OCI-LY7 (cell line): ENCODE data around the gene PFKP. TPM values are rescaled to one million over a fixed set of nuclear protein-coding genes. Genes with fewer than 3 reads are reported as not detected.

Experiments used
- BruUV-seq: library from RNA; stranded (reverse); fragments of 400-500 nt; replicated peaks from 2 replicates; lab custom pipeline; 2021; lab: Mats Ljungman, UMichigan
- CTCF ChIA-PET: fragments of 300-600 bp; sonication (Branson Sonifier 250); formaldehyde crosslinking; loops from one replicate; lab custom pipeline; 2022; ENCODE audit warnings: antibody characterized with exemption; ENCODE audit not compliant: unreplicated experiment; lab: Charles Lee
- POLR2A ChIA-PET: fragments of 300-600 bp; sonication (Branson Sonifier 250); formaldehyde crosslinking; loops from one replicate; lab custom pipeline; 2022; ENCODE audit warnings: antibody characterized with exemption; lab: Charles Lee
- DNase-seq: peaks from one replicate; pipeline ENCODE4 v3.0.0-alpha.2; 2015; ENCODE audit warnings: low spot score
- H2AFZ ChIP-seq: fragments of 200-600 bp; sonication (generic), shearing (Covaris generic); 2 replicates; pipeline ENCODE4 v1.6.1; 2014; ENCODE audit warnings: mild to moderate bottlenecking, antibody characterized with exemption, low read length, moderate library complexity
- H3K27ac ChIP-seq: fragments of 200-600 bp; sonication (generic); 2 replicates; pipeline ENCODE4 v1.5.1; 2014; ENCODE audit warnings: mixed run types, low read depth, mild to moderate bottlenecking, moderate library complexity, low read length, inconsistent platforms; ENCODE audit not compliant: poor library complexity, severe bottlenecking
- H3K36me3 ChIP-seq: fragments of 200-600 bp; sonication (generic); 2 replicates; pipeline ENCODE4 v1.6.1; 2014; ENCODE audit warnings: mild to moderate bottlenecking, antibody characterized with exemption, low read length, moderate library complexity, mixed read lengths; ENCODE audit not compliant: insufficient read depth
- H3K4me1 ChIP-seq: fragments of 200-600 bp; sonication (generic); 2 replicates; pipeline ENCODE4 v1.5.1; 2014; ENCODE audit warnings: mild to moderate bottlenecking, low read length; ENCODE audit not compliant: insufficient read depth, poor library complexity, severe bottlenecking
- H3K4me2 ChIP-seq: fragments of 200-600 bp; sonication (generic); 2 replicates; pipeline ENCODE4 v1.6.1; 2014; ENCODE audit warnings: mild to moderate bottlenecking, low read length
- H3K4me3 ChIP-seq: fragments of 200-600 bp; sonication (generic); 2 replicates; pipeline ENCODE4 v1.5.1; 2014; ENCODE audit warnings: mild to moderate bottlenecking, low read depth, low read length; ENCODE audit not compliant: poor library complexity, severe bottlenecking
- H3K79me2 ChIP-seq: fragments of 200-600 bp; sonication (generic); 2 replicates; pipeline ENCODE4 v1.6.1; 2016; ENCODE audit warnings: low read depth, mild to moderate bottlenecking, low read length, moderate library complexity, mixed read lengths; ENCODE audit not compliant: insufficient read depth
- H3K9me2 ChIP-seq: fragments of 200-600 bp; sonication (generic); 2 replicates; pipeline ENCODE4 v1.6.1; 2016; ENCODE audit warnings: mild to moderate bottlenecking, low read length, mixed read lengths; ENCODE audit not compliant: insufficient read depth
- H3K9me3 ChIP-seq: fragments of 200-600 bp; sonication (generic); 2 replicates; pipeline ENCODE4 v1.6.1; 2014; ENCODE audit warnings: mild to moderate bottlenecking, mixed run types, low read length, mixed read lengths
- H4K20me1 ChIP-seq: fragments of 200-600 bp; sonication (generic); 2 replicates; pipeline ENCODE4 v1.6.1; 2014; ENCODE audit warnings: mild to moderate bottlenecking, antibody characterized with exemption, low read length, moderate library complexity, mixed read lengths; ENCODE audit not compliant: insufficient read depth
- CTCF ChIP-seq: fragments of 200-600 bp; sonication (generic); conservative IDR thresholded peaks from 2 replicates; pipeline ENCODE4 v1.5.1; 2014; ENCODE audit warnings: mild to moderate bottlenecking, antibody characterized with exemption, low read length, moderate library complexity, mixed read lengths
- EZH2phosphoT487 ChIP-seq: fragments of 200-600 bp; sonication (generic); IDR thresholded peaks from 2 replicates; pipeline ENCODE4 v1.6.1; 2018; ENCODE audit warnings: low read depth, borderline replicate concordance, mild to moderate bottlenecking, mixed run types, antibody characterized with exemption, low read length, moderate library complexity, mixed read lengths
- intact Hi-C: fragments of 100-400 bp; cut with micrococcal nuclease; formaldehyde crosslinking; loops from one replicate; pipeline ENCODE4 v1.10.0; 2022; ENCODE audit not compliant: unreplicated experiment
- total RNA-seq, 2 experiments: library from RNA; depleted of rRNA in 1 of 2; stranded (reverse); fragments of >200 nt in 1 of 2; shearing (Covaris generic) in 1 of 2; gene quantifications; 2 replicates each; pipeline ENCODE4 v1.2.3, GENCODE V29; 2014 to 2022

Gene PFKP
- total RNA-seq, 2 experiments from 2014 or later: 85.4 to 154 TPM

DNA sequence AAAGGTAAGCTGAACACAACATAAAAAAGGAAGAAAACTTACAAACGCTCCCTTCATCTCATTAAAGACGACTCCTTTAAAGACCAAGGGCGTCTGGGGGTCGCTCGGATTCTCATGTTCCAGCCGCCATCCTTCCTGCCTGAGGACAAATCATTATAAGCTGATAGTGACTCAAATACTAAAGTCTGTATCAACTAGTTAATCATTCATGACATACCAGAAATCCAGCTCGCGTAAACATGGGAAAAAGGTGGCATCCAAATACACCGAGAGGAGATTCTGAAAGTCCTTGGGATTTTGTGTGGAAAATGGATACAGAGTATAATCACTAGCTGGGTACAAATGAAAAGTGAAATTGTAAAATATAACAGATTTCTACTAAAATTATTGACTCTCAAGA lies 97.8 kb downstream of the PFKP start:
- CTCF ChIA-PET: interaction anchor here (1.5 kb wide), 1 partner anchor 8 kb away, joined by 4 read pairs; no protein-coding TSS in a partner anchor
- peaks cover 73% of the 10 kb centered on the region for H3K36me3 ChIP-seq
- TF ChIP-seq CTCF (no peak), EZH2phosphoT487 (no peak)
- no peak overlapping the region for H3K4me3 ChIP-seq
- peaks cover 7% of the 10 kb centered on the region for H3K4me1 ChIP-seq
- no peaks in the 10 kb centered on the region for H3K9me2 ChIP-seq
- H3K79me2 ChIP-seq: no peaks in the 10 kb centered on the region
- intact Hi-C loops: no loop called here
- DNase-seq: no peak
- POLR2A ChIA-PET: interaction anchor here (2.2 kb wide), 1 partner anchor 12 kb away, joined by 5 read pairs; no protein-coding TSS in a partner anchor
- no TSS peak for BruUV-seq
- no peaks in the 10 kb centered on the region for H4K20me1 ChIP-seq
- H3K9me3 ChIP-seq: no peaks in the 10 kb centered on the region
- no peak overlapping the region for H2AFZ ChIP-seq
- no peak overlapping the region for H3K4me2 ChIP-seq
- H3K27ac ChIP-seq: no peak overlapping the region

DNA sequence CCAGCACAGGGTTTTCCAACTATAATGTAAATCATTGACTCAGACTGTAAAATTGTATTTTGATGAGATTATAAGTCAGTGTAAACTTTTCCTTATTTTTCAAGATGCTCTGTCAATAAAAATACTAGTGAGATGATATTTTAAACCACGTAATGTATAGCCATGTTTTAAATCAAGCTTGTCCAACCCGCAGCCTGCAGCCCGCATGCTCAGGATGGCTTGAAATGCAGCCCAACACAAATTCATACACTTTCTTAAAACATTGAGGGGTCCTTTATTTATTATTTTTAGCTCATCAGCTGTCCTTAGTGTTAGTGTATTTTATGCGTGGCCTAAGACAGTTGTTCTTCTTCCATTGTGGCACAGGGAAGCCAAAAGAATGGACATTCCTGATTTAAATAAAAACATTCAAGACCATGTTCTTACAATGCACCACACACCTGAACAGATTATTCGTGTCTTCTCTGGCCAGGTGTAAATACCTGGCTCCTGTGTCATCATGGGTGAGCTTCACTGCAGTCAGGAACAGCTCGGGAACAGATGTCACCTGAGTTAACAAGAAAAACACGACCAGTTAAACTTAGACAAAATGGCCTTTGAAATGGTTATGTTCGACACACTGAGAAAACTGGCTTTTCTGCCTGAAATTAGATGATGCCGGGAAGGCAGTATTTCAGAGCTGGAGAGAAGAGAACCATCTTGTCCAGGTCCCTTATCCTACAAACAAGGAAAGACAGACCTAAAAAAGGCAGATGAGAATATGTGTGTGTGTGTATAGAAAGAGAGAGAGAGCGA lies 99.3 kb downstream of the PFKP start:
- Histone ChIP-seq H4K20me1 (no peaks in the 10 kb centered on the region), H3K9me2 (no peaks in the 10 kb centered on the region), H3K4me3 (no peak overlapping the region), H3K36me3 (peaks cover 72% of the 10 kb centered on the region), H3K27ac (no peak overlapping the region), H3K79me2 (peaks cover under 1% of the 10 kb centered on the region; the same call in 1 of the 2 replicates), H3K4me1 (peaks cover 7% of the 10 kb centered on the region), H3K9me3 (no peaks in the 10 kb centered on the region), H2AFZ (no peak overlapping the region), H3K4me2 (no peak overlapping the region)
- BruUV-seq: no TSS peak
- DNase-seq: no peak
- TF ChIP-seq EZH2phosphoT487: no peak
- no peak for TF ChIP-seq CTCF
- POLR2A ChIA-PET: no interaction called here
- intact Hi-C loops: no loop called here
- CTCF ChIA-PET: no interaction called here
